ENCODE data around the gene DDI2.

The DDI2 gene

DNA sequence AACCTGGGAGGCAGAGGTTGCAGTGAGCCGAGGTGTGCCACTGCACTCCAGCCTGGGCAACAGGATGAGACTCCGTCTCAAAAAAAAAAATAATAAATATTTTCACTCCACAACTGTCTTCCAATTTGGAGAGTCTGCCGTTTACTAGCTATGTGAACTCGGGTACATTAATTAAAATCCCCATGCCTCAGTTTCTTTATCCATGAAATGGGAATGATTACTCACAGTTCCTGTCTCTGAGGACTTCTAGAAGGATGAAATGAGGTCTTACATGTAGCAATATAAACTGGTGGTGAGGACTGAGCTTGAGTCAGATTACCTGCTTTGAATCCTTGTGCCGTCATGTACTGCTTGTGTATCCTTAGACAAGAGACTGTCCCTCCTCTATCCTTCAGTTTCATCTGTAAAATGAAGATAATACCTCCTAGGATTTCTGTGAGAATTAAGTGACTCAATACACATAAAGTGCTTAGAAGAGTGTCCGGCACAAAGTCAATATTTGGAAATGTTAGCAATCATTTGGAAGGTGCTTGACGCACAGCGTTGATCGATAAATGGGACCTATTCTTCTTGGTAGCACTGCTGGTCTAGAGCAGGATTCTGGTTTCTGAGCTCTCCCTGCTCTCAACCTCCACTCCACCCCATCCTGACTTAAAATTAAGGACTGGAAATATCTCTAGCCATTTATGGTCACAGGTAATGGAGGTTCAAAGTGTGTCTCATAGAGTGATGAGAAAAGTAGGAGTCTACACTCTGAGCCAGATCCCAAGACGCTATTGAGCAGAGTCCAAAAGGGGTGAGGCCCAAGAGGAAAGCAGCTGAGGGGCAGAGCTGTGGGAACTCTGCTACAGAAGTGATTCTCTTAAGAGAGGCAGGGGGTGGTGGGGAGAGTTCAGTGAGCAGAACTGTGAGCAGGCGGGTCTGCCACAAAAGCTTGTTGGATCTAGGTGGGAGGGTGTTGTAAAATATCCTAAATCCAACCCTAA lies 11.6 kb upstream of the DDI2 start:
- no peak for DNase-seq

DNA sequence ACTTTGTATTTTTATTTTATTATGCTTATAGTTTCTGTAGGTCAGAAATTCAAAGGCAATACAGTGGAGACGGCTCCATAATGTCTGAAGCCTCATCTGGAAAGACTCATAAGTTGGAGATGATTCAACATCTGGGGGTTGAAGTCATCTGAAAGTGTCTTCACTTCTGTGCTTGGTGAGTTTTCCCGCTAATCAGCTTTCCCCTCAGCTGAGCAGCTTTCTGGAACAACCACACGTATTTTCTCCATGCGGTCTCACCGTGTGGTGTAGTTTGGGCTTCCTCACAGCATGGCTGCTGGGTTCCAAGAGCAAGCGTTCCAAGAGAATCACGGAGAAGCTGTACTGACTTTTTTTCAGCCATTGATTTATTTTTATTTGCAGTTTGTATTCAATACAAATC lies 7.6 kb upstream of the DDI2 start:
- no peak for DNase-seq

DNA sequence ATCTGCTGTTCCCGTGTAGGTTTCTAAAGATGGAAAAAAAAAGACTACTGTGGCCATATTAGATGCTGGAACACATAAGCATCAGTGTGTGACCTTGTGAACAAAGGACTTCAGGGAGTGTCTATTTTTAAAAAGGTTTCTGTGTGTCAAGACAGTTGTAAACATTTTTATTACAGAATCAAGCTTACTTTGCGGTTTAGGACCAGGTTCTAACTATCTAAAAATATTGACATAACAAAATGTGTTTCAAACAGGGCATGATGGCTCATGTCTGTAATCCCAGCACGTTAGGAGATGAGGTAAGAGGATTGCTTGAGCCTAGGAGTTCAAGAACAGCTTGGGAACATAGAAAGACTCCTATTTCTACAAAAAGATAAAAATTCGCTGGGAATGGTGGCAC lies 7.1 kb upstream of the DDI2 start:
- DNase-seq = no peak

DNA sequence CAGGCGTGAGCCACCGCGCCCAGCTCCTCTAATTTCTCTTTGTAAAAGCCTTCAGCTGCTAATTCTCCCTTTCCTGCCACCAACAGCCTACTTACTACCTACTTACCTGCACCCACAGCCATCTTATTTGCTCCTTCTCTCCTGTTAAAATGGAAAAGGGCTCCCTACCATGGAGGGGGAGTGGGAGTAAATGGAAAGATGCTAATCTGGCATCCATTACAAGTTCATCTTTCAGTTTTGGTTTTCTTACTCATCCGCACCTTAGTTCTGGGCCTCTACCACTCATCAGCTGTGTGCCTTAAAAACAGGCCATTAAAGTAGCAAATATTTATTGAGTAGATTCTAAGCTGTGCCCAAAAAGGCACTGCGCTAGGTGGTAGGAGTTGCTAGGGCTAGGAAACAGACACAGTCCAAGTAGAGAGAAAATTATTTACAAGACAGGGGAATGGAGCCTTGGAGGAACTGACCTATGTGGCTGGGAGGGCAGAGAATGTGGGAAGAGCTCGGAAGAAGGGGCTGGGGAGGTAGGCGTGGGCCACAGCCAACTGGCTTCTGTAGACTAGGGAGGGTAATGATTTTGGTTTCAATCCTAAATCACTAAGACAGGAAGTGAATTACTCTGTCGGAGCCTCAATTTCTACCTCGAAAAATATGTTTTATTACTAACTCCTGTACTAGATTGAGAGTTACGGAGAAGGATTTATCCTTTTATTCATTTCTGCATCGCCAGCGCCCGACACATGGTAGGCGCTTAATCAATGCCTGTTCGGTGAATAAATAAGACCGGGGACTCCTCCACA lies 685 bp upstream of the DDI2 start:
- no peak for DNase-seq

DNA sequence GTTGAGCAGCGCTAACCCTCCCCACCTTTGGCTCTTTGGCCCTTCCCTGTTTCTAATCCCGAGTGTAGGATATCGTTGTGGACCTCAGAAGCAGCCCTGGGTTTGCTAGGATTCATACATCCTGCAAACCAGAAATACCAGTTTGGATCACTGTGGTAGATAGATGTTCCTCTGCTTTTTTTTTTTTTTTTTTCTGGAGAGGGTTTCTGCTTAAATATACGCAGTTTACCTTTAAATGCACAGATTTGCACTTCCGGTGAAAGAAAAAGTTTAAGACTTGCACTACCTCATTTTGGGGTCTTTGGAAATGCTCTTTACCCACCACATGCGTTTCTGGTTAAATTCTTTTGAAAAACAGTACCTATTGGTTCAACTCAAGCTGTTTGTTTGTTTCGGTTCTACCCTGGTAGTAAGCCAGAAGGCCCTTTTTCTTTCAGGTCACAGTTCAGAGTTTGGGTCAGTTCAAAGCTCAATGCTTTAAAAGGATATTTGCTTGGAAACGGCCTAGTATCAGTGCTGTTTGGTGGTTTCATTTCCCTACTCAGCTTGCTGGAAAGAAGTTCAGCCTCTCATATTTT lies 908 bp downstream of the DDI2 start:
- DNase-seq = no peak

DNA sequence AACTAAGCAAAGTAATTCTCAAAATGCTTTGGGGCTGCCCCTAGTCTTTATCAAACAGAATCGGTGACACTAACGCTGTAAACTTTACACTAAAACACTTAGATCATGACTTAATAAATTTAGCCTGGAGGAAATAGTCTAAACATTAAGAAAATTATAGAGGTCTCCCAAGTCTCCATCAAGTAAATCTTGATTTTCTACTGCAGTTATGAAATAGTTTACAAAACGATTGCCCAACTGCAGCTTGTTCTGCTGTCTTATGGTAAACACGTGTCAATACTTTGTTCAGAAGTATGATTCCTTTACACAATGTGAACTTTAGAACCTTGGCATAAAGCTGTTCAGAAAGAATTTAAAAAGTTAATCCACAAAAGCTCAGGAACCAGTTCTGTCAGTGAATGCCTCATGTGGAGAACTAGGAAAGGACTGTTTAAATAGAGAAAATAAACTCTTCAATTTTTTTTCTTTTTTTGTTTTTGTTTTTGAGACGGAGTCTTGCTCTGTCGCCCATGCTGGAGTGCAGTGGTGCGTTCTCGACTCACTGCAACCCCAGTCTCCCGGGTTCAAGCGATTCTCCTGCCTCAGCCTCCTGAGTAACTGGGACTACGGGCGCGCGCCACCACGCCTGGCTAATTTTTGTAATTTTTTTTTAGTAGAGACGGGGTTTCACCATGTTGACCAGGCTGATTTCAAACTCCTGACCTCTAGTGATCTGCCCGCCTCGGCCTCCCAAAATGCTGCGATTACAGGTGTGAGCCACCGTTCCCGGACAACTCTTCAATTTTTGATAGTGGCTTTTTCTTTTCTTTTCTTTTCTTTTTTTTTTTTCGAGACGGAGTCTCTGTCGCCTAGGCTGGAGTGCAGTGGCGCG lies 1.6 kb downstream of the DDI2 start:
- no peak for DNase-seq

DNA sequence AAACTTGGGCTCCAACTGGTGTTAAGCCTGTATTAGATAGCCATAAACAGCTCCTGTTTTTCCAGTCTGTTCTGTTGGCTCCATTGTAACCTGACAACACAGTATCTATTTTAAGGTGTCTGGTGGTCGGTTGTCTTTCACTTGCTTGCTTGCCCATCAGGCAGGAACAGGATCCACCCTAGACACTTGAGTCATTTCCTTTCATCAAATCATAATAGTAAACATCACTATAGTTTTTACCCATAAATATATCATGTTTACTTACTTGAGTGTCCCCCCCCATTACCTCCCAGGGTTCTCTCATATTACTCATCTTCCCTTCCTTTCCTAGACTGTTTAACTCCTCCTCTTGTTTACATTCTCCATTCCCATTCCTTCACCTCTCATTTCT lies 2.9 kb downstream of the DDI2 start:
- DNase-seq = no peak

DNA sequence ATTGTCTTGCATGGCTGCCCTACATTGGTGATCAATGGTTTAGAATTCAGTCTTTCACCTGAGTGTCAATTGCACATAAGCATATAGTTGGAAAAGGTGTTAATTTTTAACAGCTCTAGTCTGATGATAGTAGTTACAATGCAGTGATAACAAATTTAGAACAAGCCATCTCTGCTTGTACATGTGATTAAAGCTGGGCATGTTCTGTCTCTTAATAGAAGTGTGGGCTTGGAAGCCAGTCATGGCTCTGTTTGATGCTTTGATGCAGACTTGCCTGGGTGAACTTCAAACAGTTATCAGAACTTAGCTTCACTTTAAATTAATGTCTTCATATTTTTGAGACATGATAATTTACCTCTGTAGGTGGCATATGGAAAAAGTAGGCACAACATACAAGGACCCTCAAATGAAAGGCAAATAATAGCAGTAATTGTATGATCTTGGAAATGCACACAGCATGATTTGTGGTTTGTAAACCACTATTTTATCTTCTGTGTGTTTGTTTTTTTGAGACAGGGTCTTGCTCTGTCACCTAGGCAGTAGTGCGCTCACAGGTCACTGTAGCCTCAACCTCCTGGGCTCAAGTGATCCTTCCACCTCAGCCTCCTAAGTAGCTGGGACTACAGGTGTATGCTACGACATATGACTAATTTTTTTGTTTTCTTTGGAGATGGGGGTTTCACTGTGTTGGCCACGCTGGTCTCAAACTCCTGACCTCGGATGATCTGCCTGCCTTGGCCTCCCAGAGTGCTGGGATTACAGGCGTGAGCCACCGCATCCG lies 3.8 kb downstream of the DDI2 start:
- no peak for DNase-seq

DNA sequence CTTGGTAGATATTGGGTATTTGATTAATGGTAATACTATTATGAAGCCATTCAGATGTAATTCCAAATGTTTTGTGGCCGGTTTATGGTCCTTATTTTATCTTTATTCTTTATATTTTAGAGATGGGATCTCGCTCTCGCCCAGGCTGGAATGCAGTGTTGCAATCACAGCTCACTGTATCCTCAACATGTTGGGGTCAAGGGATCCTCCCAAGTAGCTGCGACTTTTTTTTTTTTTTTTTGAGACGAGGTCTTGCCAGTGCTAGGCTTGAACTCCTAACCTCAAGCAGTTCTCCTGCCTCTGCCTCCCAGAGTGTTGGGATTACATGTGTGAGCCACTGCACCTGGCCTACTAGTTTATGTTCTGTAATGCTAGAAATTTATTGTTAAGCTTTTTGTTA lies 4.7 kb downstream of the DDI2 start:
- no peak for DNase-seq

DNA sequence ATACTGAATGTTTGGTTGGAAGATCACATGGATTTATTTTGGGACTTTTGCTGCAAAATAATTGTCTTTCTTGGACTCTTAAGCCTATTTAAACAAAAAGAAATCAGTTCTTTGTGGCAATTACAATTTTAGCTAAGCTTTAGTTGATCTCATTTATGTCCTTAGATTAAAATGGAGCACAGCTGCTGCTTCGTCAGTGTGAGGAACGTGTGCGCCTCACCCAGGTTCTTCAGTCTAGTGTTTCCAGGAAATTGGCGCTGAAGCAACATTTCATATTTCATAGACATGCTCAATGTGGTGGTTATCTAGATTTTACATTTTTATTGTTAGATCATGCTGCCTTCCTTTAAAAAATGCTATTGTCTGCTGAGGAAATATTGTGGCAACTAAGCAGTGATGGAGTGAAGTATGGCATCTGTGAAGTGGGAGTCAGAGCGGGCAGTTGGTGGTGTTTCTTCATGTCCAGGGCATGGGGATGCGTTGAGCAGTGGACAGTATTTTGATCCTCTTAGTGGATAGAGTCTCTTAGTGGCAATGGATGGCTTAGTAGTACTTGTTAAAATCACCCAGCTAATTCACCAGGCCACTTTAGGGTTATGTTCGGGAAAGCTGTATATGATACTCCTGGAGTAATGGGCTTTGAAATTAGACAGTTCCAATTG lies 5.6 kb downstream of the DDI2 start:
- DNase-seq = no peak

DNA sequence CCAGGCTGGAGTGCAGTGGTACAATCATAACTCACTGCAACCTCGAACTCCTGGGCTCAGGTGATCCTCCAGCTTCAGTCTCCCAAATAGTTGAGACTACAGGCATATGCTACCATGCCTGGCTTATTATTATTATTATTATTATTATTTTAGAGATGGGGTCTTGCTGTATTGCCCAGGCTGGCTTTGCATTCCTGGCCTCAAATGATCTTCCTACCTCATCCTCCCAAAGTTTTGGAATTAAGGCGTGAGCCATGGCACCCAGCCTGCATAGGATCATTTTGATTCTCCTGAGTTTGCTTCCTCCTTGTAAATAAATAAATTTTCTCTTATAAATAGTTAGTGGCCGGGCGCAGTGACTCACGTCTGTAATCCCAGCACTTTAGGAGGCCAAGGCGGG lies 6.2 kb downstream of the DDI2 start:
- DNase-seq = no peak

DNA sequence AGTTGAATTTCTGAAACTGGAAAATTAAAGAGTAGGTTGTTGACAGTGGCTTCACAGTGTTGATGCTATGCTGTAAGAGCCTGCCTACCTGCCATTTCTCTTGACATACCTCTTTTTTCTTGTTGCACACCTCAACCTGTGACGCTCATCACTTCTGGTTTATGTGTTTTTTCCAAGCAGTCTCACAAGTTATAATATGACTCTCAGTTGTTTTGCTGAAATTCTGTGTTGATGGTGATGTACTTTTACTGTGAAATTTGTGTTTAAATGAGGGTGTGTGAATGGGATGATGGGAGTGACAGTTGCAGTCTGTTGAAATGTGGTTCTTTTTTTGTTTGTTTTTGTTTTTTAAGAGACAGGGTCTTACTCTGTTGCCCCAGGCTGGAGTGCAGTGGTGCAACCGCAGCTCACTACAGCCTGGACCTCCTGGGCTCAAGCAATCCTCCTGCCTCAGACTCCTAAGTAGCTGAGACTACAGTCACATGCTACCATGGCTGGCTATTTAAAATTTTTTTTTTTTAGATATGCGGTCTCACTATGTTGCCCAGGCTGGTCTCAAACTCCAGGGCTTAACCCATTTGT lies 7.0 kb downstream of the DDI2 start:
- DNase-seq = no peak

DNA sequence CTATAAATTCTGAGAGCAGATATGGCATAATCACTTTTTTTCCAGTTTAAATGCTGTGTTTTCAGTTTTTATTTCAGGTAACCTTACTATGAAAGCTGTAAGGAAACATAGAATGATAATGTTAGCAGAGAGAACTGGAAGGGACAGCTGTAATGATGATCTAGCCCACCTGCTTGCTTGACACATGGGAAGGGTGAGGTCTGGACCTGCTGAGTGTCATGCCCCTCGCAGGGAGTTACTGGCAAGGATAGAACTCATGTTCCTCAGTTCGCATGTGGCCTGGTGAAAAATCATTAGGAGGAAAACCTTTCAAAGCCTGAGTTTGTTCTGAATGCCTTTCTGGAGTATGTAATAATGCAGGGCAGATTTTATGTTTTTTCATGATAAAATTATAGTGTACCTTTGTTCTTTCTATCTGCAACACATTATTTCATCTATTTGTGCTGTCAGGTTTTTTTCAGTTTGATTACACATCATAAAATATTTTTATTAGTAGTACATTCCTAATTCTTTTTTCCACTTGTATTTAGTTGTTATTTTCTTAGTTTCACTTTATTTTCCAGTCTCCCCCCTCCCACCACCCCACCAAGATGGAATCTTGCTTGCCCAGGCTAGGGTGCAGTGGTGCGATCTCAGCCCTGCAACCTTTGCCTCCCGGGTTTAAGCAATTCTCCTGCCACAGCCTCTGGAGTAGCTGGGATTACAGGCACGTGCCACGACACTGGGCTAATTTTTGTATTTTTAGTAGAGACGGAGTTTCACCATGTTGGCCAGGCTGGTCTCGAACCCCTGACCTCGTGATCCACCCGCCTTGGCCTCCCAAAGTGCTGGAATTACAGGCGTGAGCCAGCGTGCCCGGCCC lies 8.0 kb downstream of the DDI2 start:
- no peak for DNase-seq

DNA sequence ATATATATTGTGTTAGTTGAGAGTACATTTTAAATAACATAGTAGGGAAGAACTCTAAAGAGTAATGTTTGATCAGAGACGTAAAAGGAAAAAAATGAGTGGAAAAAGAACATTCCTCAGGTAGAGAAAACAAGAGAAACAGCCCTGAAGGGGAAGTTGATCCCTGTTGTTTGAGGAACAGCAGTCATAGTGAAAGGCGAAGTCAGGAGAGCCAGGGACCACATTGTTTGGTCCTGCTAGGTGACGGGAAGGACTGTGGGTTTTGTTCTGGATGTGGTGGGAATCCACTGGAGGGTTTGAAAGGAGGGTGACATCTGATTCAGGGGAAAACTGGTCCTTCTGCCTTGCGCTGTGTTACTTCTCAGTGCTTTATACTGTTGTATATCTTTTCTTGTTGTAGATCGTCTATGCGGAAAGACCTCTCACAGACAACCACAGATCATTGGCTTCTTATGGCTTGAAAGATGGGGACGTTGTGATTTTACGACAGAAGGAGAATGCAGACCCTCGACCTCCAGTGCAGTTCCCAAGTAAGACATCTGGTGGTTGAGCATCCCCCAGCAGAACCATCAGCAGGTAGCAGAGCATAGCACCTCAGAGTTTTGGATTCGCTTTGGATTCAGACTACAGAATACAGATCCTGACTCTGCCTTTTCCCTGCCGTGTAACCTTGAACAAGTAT lies 9.2 kb downstream of the DDI2 start:
- DNase-seq = no peak

DNA sequence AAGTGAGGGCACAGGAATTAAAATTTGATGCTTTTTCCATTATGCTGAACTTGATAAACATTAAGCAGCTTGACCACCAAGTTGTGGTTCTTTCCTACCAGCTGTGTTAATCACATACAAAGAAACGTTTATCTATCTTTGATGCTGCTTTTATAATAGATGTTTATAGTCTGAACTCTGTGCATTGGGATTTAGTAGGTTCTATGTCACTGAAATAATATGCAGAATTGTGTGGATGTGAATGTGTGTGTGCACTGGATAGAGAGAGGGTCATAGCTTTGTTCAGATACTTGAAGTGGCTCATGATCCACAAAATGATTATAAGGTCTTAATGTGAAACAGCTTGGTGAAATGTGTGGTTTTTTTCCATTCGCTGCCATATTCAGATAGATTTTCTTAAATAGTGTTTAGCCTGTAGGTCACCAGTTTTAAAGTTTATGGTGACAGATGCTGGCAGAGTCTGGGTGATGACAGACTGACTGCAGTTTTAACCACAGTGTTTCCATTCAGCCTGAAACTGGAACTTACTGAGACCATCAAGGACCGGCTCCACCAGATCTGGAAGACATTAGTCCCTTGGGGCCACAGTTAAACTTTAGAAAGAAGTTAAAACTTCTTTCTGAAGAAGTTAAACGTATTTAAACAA lies 10.2 kb downstream of the DDI2 start:
- no peak for DNase-seq

DNA sequence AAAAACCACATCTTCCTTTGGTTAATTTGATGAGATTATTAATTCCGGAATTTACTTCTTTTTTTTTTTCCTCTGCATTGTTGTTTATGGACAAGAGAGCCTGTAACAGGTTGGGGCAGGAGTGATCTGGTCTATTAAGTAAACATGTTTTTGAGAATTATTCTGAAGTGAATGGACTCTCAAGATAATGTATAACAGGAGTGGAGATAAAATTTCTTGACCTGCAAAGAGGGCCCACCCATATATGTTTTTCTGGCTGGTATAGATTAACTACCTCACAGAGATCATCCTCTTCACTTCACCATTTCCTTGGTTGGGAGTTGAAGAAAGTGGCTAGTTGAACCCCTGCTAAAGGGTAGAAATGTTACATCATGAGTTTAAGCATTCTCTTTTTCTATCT lies 10.7 kb downstream of the DDI2 start:
- no peak for DNase-seq

DNA sequence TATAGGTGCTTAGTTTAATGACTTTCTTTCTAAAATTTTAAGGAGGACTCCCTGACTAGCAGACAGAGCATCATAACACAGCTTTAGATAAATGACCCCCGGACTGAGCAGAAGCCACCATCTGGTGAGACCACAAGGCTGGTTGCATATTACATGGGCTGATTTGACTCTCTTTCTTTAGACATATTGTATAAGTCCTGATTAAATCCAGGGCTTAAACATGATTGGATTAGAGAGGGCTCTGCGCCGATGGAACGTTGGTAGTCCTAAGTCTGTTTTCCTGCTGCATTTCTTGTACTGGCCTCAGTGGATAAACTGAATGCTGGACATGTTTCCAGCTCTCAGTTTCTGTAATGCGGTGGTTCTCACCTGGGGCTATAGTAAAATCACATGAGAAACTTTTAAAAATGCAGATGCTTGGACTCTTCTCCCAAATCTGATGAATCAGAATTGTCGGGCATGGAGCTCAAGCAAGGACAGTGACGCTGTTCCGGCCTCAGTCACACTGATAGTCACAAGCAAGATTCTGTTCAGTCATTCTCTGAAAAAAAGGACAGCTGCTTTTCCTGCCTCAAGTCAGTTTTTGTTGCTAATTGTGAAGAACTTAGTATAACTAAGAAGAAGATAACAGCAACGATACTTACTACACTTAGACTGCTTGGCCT lies 16.6 kb downstream of the DDI2 start:
- DNase-seq = no peak

DNA sequence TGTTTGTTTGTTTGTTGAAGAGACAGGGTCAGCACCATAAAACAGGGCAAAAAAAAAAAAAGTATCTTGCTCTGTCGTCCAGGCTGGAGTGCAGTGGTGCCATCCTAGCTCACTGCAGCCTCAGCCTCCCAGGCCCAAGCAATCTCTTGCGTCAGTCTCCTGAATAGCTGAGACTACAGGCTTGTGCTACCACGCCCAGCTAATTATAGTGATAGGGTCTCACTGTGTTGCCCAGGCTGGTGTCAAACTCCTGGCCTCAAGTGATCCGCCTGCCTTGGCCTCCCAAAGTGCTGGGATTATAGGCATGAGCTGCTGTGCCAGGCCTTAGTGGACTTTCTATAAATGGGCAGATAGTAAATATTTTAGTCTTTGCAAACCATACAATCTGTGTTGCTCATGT lies 19.2 kb downstream of the DDI2 start:
- no peak for DNase-seq
